ENCODE measurements around the gene OTUB2.

DNA sequence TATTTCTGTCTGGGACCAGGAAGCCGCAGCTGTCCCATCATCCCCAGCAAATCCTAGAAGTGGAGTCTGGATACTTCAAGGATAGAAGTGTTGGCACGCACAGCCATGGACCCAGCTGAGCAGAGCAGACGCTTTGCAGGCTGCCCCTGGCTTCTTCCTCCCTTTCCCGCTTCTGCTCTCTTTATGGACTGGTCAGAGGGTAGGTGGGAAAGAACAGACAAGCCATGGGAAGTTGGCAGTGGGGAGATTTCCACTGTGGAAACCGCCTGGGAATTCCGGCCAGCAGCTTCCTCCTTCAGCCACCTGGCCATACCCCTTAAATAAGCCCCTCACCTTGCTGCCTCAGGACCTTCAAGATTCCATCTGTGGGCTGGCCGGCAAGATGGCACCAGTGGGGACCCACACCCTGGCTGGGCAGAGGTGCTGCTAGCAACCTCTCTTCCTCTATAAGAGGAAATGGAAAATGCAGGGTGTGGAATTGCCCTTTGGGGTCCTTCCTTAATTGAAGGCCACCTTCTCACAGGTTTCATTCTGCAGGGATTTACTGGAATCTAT is 20.6 kb downstream of the OTUB2 start:
- TF ChIP-seq GATA3 (IDR thresholded peaks at IDR 0.05; ENCODE audit: low read depth, low read length), result no peak
- no peak for TF ChIP-seq GATA2 (IDR thresholded peaks at IDR 0.05; ENCODE audit: low read depth, low read length)

All from SH-SY5Y (cell line).